AG10803 (cell line): ENCODE data around the gene ZNF219.

ENCODE experiments used
- DNase-seq: peaks from one replicate; pipeline ENCODE4 v3.0.0; 2010; ENCODE audit warnings: low read depth
- H3K4me3 ChIP-seq: 2 replicates; pipeline ENCODE4 v1.5.1; 2011; ENCODE audit warnings: mild to moderate bottlenecking, low read length, control low read depth
- CTCF ChIP-seq: conservative IDR thresholded peaks from 2 replicates; pipeline ENCODE4 v1.5.1; 2011; ENCODE audit warnings: mild to moderate bottlenecking, low read length, control low read depth, inconsistent platforms

Gene ZNF219

GRCh38 chr14:21050597-21050996 is 47.9 kb downstream of the ZNF219 start:
- no peak for DNase-seq
- H3K4me3 ChIP-seq, result no peak overlapping the region
- TF ChIP-seq CTCF, result no peak

GRCh38 chr14:21049271-21049673 is 49.2 kb downstream of the ZNF219 start:
- H3K4me3 ChIP-seq, result no peak overlapping the region
- peak; percentile 67 for DNase-seq
- TF ChIP-seq CTCF, result no peak

- TF ChIP-seq CTCF, result no peak
- no peak overlapping the region for H3K4me3 ChIP-seq
- DNase-seq, result no peak
These were observed 49.8 kb downstream of the ZNF219 start for GRCh38 chr14:21048638-21049037.

- no peak for TF ChIP-seq CTCF
These were observed 51.1 kb downstream of the ZNF219 start for GRCh38 chr14:21047378-21047781.

GRCh38 chr14:21043974-21044618 is 54.4 kb downstream of the ZNF219 start:
- no peak for DNase-seq
- no peak for TF ChIP-seq CTCF
- H3K4me3 ChIP-seq, result no peak overlapping the region

More at GRCh38 chr14:21047378-21047781, 51.1 kb downstream of the ZNF219 start:
- DNase-seq, result peak; percentile 96
- no peak overlapping the region for H3K4me3 ChIP-seq

GRCh38 chr14:21043387-21043973 is 55.0 kb downstream of the ZNF219 start:
- no peak for TF ChIP-seq CTCF
- no peak overlapping the region for H3K4me3 ChIP-seq
- no peak for DNase-seq

GRCh38 chr14:21042918-21043317 is 55.5 kb downstream of the ZNF219 start:
- DNase-seq, result peak; percentile 25
- TF ChIP-seq CTCF, result no peak
- H3K4me3 ChIP-seq, result no peak overlapping the region
